DMS114 treated with DMSO at 0.1 percent for 48 hours (cell line): Measurements from ENCODE around the gene SEMA4D.

Experiments used
- DNase-seq: peaks from one replicate; lab custom pipeline; 2025; ENCODE audit not compliant: unreplicated experiment; lab: John Stamatoyannopoulos, UW

SEMA4D gene

GRCh38 chr9:89390068-89390555 lies 107.8 kb downstream of the SEMA4D start:
- no peak for DNase-seq

- no peak for DNase-seq
Observed at GRCh38 chr9:89388868-89389177, 109.1 kb downstream of the SEMA4D start.

- no peak for DNase-seq
Observed at GRCh38 chr9:89388084-89388867, 109.6 kb downstream of the SEMA4D start.

- no peak for DNase-seq
Observed at GRCh38 chr9:89387197-89387849, 110.6 kb downstream of the SEMA4D start.

GRCh38 chr9:89386797-89387196 lies 111.1 kb downstream of the SEMA4D start:
- DNase-seq: no peak

GRCh38 chr9:89386206-89386605 lies 111.7 kb downstream of the SEMA4D start:
- DNase-seq: no peak

GRCh38 chr9:89384783-89385182 lies 113.1 kb downstream of the SEMA4D start:
- DNase-seq: no peak

- DNase-seq: no peak
Observed at GRCh38 chr9:89383721-89384300, 114.1 kb downstream of the SEMA4D start.

- no peak for DNase-seq
Observed at GRCh38 chr9:89383030-89383720, 114.7 kb downstream of the SEMA4D start.

- no peak for DNase-seq
Observed at GRCh38 chr9:89382026-89382986, 115.6 kb downstream of the SEMA4D start.

- DNase-seq: no peak
Observed at GRCh38 chr9:89381308-89381609, 116.7 kb downstream of the SEMA4D start.

- no peak for DNase-seq
Observed at GRCh38 chr9:89380437-89381307, 117.2 kb downstream of the SEMA4D start.

GRCh38 chr9:89379508-89380115 lies 118.3 kb downstream of the SEMA4D start:
- no peak for DNase-seq

GRCh38 chr9:89379031-89379430 lies 118.9 kb downstream of the SEMA4D start:
- no peak for DNase-seq

- DNase-seq: no peak
Observed at GRCh38 chr9:89378541-89378940, 119.4 kb downstream of the SEMA4D start.

- no peak for DNase-seq
Observed at GRCh38 chr9:89377411-89377810, 120.5 kb downstream of the SEMA4D start.

GRCh38 chr9:89376741-89377351 lies 121.1 kb downstream of the SEMA4D start:
- no peak for DNase-seq

- no peak for DNase-seq
Observed at GRCh38 chr9:89376286-89376685, 121.6 kb downstream of the SEMA4D start.

- no peak for DNase-seq
Observed at GRCh38 chr9:89375191-89375760, 122.6 kb downstream of the SEMA4D start.
